Measurements from ENCODE around the gene PTPRU. TPM values are rescaled to one million over a fixed set of nuclear protein-coding genes. Genes with fewer than 3 reads are reported as not detected.

Gene PTPRU
- total and polyA plus RNA-seq, 2 experiments from 2014 or later: 8.0 to 105 TPM

DNA sequence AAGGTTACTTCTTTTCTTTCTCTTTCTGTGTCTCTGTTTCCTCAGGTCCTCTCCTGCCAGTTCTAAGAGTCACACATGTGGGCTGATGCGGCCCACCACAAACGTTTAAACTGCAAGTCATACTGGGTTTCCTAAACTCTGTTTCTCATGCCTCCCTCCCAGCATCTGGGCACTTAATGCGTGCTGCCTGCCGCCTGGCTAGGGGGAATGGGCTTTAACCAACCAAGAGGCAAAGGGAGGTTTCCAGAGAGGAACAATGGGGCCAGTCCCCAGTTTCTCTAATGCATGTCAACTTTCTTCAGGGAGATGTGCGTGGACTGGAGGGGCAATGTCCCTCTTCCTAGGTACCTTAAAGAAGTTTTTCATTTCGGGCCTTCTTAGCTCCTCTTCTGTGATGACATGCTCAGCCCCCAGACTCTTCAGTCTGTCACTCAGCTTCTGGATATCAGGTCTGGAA is 34.7 kb upstream of the PTPRU start:
- no peaks in the 10 kb centered on the region for H3K9me2 ChIP-seq (ENCODE audit: insufficient read depth)
- no peaks in the 10 kb centered on the region for H3K4me1 ChIP-seq (ENCODE audit: insufficient read depth)
- TF ChIP-seq ETS1 (IDR thresholded peaks at IDR 0.05): no peak
- TF ChIP-seq ZNF114 (CRISPR knock-in tag; IDR thresholded peaks at IDR 0.05): no peak
- TF ChIP-seq EZH2 (IDR thresholded peaks at IDR 0.05; ENCODE audit: low read depth, unreplicated experiment): no peak
- no peak for TF ChIP-seq POLR2AphosphoS5 (IDR thresholded peaks at IDR 0.05; ENCODE audit: low read depth)
- TF ChIP-seq, protein P1, sequence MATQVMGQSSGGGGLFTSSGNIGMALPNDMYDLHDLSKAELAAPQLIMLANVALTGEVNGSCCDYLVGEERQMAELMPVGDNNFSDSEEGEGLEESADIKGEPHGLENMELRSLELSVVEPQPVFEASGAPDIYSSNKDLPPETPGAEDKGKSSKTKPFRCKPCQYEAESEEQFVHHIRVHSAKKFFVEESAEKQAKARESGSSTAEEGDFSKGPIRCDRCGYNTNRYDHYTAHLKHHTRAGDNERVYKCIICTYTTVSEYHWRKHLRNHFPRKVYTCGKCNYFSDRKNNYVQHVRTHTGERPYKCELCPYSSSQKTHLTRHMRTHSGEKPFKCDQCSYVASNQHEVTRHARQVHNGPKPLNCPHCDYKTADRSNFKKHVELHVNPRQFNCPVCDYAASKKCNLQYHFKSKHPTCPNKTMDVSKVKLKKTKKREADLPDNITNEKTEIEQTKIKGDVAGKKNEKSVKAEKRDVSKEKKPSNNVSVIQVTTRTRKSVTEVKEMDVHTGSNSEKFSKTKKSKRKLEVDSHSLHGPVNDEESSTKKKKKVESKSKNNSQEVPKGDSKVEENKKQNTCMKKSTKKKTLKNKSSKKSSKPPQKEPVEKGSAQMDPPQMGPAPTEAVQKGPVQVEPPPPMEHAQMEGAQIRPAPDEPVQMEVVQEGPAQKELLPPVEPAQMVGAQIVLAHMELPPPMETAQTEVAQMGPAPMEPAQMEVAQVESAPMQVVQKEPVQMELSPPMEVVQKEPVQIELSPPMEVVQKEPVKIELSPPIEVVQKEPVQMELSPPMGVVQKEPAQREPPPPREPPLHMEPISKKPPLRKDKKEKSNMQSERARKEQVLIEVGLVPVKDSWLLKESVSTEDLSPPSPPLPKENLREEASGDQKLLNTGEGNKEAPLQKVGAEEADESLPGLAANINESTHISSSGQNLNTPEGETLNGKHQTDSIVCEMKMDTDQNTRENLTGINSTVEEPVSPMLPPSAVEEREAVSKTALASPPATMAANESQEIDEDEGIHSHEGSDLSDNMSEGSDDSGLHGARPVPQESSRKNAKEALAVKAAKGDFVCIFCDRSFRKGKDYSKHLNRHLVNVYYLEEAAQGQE (IDR thresholded peaks at IDR 0.05; ENCODE audit: unreplicated experiment): no peak
- no peak for TF ChIP-seq STAT1 (IDR thresholded peaks at IDR 0.05; ENCODE audit: unreplicated experiment)
- no peak for TF ChIP-seq CREB1 (CRISPR knock-in tag; IDR thresholded peaks at IDR 0.05; ENCODE audit: low read depth)
- TF ChIP-seq NANOG (IDR thresholded peaks at IDR 0.05; ENCODE audit: borderline replicate concordance): no peak
- no peak for TF ChIP-seq JUNB (IDR thresholded peaks at IDR 0.05; ENCODE audit: unreplicated experiment)
- no peak for TF ChIP-seq CTCF (conservative IDR thresholded peaks at IDR 0.05; ENCODE audit: low read depth in 2 of 2)
- TF ChIP-seq ZNF331 (CRISPR knock-in tag; IDR thresholded peaks at IDR 0.05; ENCODE audit: low read depth): no peak
- TF ChIP-seq EZH2phosphoT487 (IDR thresholded peaks at IDR 0.05; ENCODE audit: unreplicated experiment): no peak
- TF ChIP-seq, protein P2, sequence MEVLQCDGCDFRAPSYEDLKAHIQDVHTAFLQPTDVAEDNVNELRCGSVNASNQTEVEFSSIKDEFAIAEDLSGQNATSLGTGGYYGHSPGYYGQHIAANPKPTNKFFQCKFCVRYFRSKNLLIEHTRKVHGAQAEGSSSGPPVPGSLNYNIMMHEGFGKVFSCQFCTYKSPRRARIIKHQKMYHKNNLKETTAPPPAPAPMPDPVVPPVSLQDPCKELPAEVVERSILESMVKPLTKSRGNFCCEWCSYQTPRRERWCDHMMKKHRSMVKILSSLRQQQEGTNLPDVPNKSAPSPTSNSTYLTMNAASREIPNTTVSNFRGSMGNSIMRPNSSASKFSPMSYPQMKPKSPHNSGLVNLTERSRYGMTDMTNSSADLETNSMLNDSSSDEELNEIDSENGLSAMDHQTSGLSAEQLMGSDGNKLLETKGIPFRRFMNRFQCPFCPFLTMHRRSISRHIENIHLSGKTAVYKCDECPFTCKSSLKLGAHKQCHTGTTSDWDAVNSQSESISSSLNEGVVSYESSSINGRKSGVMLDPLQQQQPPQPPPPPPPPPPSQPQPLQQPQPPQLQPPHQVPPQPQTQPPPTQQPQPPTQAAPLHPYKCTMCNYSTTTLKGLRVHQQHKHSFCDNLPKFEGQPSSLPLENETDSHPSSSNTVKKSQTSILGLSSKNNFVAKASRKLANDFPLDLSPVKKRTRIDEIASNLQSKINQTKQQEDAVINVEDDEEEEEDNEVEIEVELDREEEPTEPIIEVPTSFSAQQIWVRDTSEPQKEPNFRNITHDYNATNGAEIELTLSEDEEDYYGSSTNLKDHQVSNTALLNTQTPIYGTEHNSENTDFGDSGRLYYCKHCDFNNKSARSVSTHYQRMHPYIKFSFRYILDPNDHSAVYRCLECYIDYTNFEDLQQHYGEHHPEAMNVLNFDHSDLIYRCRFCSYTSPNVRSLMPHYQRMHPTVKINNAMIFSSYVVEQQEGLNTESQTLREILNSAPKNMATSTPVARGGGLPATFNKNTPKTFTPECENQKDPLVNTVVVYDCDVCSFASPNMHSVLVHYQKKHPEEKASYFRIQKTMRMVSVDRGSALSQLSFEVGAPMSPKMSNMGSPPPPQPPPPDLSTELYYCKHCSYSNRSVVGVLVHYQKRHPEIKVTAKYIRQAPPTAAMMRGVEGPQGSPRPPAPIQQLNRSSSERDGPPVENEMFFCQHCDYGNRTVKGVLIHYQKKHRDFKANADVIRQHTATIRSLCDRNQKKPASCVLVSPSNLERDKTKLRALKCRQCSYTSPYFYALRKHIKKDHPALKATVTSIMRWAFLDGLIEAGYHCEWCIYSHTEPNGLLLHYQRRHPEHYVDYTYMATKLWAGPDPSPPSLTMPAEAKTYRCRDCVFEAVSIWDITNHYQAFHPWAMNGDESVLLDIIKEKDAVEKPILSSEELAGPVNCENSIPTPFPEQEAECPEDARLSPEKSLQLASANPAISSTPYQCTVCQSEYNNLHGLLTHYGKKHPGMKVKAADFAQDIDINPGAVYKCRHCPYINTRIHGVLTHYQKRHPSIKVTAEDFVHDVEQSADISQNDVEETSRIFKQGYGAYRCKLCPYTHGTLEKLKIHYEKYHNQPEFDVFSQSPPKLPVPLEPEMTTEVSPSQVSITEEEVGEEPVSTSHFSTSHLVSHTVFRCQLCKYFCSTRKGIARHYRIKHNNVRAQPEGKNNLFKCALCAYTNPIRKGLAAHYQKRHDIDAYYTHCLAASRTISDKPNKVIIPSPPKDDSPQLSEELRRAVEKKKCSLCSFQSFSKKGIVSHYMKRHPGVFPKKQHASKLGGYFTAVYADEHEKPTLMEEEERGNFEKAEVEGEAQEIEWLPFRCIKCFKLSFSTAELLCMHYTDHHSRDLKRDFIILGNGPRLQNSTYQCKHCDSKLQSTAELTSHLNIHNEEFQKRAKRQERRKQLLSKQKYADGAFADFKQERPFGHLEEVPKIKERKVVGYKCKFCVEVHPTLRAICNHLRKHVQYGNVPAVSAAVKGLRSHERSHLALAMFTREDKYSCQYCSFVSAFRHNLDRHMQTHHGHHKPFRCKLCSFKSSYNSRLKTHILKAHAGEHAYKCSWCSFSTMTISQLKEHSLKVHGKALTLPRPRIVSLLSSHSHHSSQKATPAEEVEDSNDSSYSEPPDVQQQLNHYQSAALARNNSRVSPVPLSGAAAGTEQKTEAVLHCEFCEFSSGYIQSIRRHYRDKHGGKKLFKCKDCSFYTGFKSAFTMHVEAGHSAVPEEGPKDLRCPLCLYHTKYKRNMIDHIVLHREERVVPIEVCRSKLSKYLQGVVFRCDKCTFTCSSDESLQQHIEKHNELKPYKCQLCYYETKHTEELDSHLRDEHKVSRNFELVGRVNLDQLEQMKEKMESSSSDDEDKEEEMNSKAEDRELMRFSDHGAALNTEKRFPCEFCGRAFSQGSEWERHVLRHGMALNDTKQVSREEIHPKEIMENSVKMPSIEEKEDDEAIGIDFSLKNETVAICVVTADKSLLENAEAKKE (CRISPR knock-in tag; IDR thresholded peaks at IDR 0.05): no peak
- H3K27me3 ChIP-seq (ENCODE audit: insufficient read depth): no peaks in the 10 kb centered on the region
- no peak overlapping the region for H3K4me3 Mint-ChIP-seq
- H3K4me1 Mint-ChIP-seq: peaks cover 11% of the 10 kb centered on the region
- H3K9me3 Mint-ChIP-seq: no peaks in the 10 kb centered on the region
- no peaks in the 10 kb centered on the region for H3K27me3 Mint-ChIP-seq (ENCODE audit: insufficient read depth, low read depth, poor library complexity)
- H3K36me3 ChIP-seq (ENCODE audit: insufficient read depth): peaks cover 5% of the 10 kb centered on the region
- ATAC-seq (no peak), DNase-seq (ENCODE audit: low spot score) (no peak)
- no peak overlapping the region for H3K4me3 ChIP-seq
- H4K20me1 ChIP-seq (replicated peaks; ENCODE audit: insufficient read depth): no peaks in the 10 kb centered on the region
- no peak overlapping the region for H2AFZ ChIP-seq
- no peak overlapping the region for H3K27ac Mint-ChIP-seq
- H3K79me2 ChIP-seq (replicated peaks; ENCODE audit: insufficient read depth): no peaks in the 10 kb centered on the region
- H3K4me2 ChIP-seq: no peak overlapping the region
- H3K27ac ChIP-seq (ENCODE audit: low read depth): no peak overlapping the region
- peaks cover 42% of the 10 kb centered on the region for H3K36me3 Mint-ChIP-seq (ENCODE audit: low read depth)
- H3F3A ChIP-seq (replicated peaks; ENCODE audit: low read depth): peaks cover 8% of the 10 kb centered on the region

Data from GM23338 (cell line).